ENCODE results near the gene SMC1A. TPM values are rescaled to one million over a fixed set of nuclear protein-coding genes. Genes with fewer than 3 reads are reported as not detected.

SMC1A gene
- total and polyA plus RNA-seq, 10 of the 15 experiments (the other 5 are each of a cell fraction or from before 2014, with no cell fraction given), result 25.6 to 158 (median 78.0) TPM

GRCh38 chrX:53452812-53453211 lies 30.4 kb upstream of the SMC1A start:
- H3K79me2 ChIP-seq (ENCODE audit: control insufficient read depth, insufficient read depth, low read length), result no peaks in the 10 kb centered on the region
- no peak for FAIRE-seq
- H3K9ac ChIP-seq (ENCODE audit: control insufficient read depth, insufficient read depth, low read length), result no peak overlapping the region
- no peak for ATAC-seq
- no peaks in the 10 kb centered on the region for H4K20me1 ChIP-seq (ENCODE audit: control insufficient read depth, insufficient read depth)
- ChIA-PET RAD21 (ENCODE audit: unreplicated experiment) (no interaction called here), POLR2A (no interaction called here), SMC1A (ENCODE audit: uncharacterized antibody, unreplicated experiment) (no interaction called here), CTCF (interaction anchor here (1.7 to 4.2 kb wide), 2 partner anchors 29 to 140 kb away, joined by 7 to 13 read pairs; no protein-coding TSS in a partner anchor)
- H3K27me3 ChIP-seq (replicated peaks in 1 of 2; ENCODE audit: control insufficient read depth in 2 of 2, insufficient read depth in 2 of 2, low read length in 1 of 2), result no peaks in the 10 kb centered on the region
- no peak overlapping the region for H3K4me2 ChIP-seq (ENCODE audit: control insufficient read depth, insufficient read depth)
- H3K27ac ChIP-seq (ENCODE audit: control insufficient read depth, insufficient read depth), result no peak overlapping the region
- in situ Hi-C loops (cut with MboI), result no loop called here
- no peak for TF ChIP-seq ZNF687 (IDR thresholded peaks at IDR 0.05)
- no peak for TF ChIP-seq CBX5 (IDR thresholded peaks at IDR 0.05; ENCODE audit: low read depth)
- no peak for TF ChIP-seq RAD21 (IDR thresholded peaks at IDR 0.05; ENCODE audit: insufficient read depth, low read depth, low read length)
- no peak for TF ChIP-seq FOS (IDR thresholded peaks at IDR 0.05; ENCODE audit: borderline replicate concordance, extremely low read depth, insufficient read length)
- no peak for TF ChIP-seq DPF2 (IDR thresholded peaks at IDR 0.05)
- TF ChIP-seq ZNF207 (IDR thresholded peaks at IDR 0.05; ENCODE audit: borderline replicate concordance), result no peak
- no peak for TF ChIP-seq PML (IDR thresholded peaks at IDR 0.05; ENCODE audit: low read length)
- TF ChIP-seq SIX5 (IDR thresholded peaks at IDR 0.05; ENCODE audit: low read depth, low read length, severe bottlenecking), result no peak
- TF ChIP-seq POLR2AphosphoS5 (IDR thresholded peaks at IDR 0.05; ENCODE audit: low read length), result no peak
- no peaks in the 10 kb centered on the region for H3K36me3 ChIP-seq (ENCODE audit: control insufficient read depth in 2 of 2, insufficient read depth in 2 of 2, low read length in 1 of 2)
- no peaks in the 10 kb centered on the region for H3K9me3 ChIP-seq (replicated peaks; ENCODE audit: control insufficient read depth, insufficient read depth, low read length)
- no peaks in the 10 kb centered on the region for H3K4me1 ChIP-seq (ENCODE audit: control insufficient read depth, insufficient read depth, low read length)
- no TSS peak for BruUV-seq (replicated peaks)
- DNase-seq (ENCODE audit: low read depth, low spot score), result no peak
- no peak overlapping the region for H3K4me3 ChIP-seq
- no peak overlapping the region for H2AFZ ChIP-seq (ENCODE audit: control insufficient read depth, low read depth, low read length)
- intact Hi-C loops (cut with micrococcal nuclease; ENCODE audit: unreplicated experiment), result no loop called here
